SKM-1 treated with dmso at 0.1 percent for 144 hours (cell line): ENCODE data around the gene A4GALT.

Experiments used
- DNase-seq: peaks from one replicate; lab custom pipeline; 2025; ENCODE audit not compliant: unreplicated experiment; lab: John Stamatoyannopoulos, UW

The A4GALT gene

GRCh38 chr22:42653999-42654398 lies 66.7 kb downstream of the A4GALT start:
- no peak for DNase-seq

DNA sequence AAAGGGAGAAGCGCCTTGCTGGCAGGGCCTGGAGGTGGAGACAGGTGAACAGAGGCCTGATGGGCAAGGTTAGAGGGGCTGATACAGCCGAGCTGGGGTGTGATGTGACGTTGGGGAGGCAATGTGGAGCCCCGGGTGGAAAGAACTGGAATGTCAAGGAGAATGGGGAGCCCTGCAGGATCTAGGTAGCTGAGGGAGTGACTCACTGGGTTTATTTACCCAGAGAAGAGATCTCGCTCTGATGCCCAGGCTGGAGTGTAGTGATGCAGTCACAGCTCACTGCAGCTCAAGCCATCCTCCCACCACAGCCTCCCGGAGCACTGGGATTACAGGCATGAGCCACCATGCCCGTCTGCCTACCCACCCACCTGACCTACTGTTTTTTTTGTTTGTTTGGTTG lies 69.5 kb downstream of the A4GALT start:
- no peak for DNase-seq

GRCh38 chr22:42649246-42650099 lies 71.2 kb downstream of the A4GALT start, which contains the start of gene CYB5R3:
Gene CYB5R3, minus strand, starts transcription at chr22:42649392. Its CDS starts 77 bp downstream, at chr22:42649315.
- DNase-seq, result peak; percentile 68

DNA sequence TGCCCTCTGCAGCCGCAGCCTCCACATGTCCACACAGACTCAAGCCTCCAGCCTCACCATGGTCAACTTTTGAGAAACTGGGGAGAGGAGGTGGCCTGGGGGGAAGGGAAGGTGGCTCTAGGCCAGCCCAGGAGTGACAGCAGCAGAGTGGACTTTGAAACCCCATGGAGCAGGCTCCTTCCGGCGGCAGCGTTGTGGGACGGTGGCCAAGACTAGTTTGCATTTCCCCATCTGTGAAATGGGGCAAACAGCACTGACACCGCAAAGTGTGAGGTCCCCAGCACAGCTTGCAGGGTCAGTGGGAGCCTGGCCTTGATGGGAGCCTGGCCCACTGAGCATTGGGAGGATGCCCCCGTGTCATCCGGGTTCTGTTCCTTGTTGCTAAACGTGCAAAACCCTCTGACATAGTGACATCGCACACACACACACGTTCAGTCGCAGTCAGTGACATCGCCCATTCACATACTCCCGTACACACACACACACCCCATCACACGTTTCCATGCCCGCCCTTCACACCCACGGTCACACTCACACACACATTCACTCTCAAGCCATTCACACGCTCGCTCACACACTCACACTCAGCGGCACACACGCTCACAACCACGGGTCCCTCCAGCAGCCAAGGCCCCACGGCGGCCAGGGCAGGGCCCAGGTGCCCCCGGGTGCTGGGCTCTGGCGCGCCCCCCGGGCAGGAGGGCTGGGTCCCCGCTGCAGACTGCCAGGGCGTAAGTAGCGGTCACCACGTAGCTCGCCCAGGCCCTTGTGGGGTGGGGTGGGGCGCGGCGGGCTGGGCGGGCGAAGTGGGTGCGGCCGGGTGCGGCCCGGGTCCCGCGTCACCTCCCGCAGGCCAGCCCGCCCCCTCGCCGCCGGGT lies 72.1 kb downstream of the A4GALT start:
- DNase-seq, result no peak

DNA sequence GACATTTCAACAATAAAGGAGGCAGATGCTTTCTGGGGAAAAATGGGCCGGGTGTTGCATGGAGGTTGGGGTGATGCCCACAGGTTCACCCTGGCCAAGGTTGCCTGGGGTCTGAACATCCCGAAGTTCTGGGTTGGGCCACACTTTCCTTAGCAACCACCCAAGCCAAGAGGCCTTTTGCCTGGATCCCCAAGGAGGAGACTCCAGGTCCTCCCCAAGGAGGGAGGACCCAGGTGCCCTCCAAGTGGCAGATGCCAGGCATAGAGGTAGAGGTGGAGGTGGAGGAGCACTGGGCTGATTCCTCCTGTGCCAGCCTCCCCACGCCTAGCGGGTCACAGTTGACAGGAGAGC lies 72.7 kb downstream of the A4GALT start:
- no peak for DNase-seq

GRCh38 chr22:42646569-42647525 lies 73.8 kb downstream of the A4GALT start:
- no peak for DNase-seq

DNA sequence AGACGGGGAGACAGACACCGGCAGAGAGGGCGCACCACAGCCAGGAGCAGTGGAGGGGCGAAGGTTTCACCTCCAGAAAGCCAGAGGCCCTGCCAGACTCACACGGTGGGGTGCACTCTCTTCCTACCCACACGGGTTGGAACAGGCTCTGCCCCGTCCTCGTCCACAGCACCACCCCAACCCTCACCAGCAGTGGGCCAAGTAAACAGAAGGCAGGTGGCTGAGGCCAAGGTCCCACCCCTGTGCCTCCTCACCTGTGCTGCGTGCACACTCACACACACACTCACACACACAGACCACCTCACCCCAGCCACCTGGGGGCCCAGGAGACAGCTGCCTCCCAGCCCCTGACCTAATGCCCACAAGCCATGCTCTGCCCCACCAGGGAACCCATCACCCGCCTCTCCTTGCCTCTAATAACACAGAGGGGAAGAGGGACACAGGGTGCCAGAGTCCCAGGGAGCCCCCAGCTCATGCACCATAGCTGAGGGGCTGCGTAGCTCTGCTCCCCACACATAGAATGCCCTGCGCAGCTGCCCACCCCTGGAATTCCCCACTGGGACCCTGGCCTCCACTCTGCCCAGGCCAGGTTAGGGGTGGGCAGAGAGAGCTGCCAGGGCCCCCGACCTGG lies 74.6 kb downstream of the A4GALT start:
- DNase-seq, result no peak

DNA sequence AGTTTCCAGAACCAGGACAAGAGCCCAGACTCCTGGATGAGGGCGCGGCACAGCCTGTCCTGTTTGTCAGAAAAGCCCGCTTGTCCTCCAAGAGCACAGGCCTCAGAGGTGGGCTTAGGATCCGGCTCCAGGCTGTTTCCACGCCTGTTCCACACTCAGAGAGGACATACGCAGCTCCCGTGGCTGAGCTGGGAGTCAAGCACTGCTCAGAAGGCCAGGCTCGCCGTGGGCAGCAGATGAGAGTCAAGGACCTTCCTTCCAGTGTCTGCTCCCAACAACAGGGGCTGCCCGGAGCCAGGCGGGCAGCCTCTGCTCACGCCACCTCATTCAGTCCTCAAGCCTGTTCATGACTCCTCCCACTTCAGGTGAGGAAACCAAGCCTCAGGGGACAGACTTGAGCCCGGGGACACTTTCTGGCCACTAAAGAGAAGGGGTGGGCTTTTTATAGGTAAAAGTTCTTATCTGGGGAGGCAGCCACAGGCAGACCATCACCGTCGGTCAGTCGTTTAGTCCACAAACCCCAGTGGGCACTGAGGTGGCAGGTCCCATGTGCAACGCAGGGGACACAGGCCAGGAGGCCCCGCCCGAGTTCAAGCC lies 75.2 kb downstream of the A4GALT start:
- no peak for DNase-seq

GRCh38 chr22:42644422-42645340 lies 76.0 kb downstream of the A4GALT start:
- no peak for DNase-seq

- DNase-seq, result no peak
These were observed 76.8 kb downstream of the A4GALT start for GRCh38 chr22:42643634-42644421.

DNA sequence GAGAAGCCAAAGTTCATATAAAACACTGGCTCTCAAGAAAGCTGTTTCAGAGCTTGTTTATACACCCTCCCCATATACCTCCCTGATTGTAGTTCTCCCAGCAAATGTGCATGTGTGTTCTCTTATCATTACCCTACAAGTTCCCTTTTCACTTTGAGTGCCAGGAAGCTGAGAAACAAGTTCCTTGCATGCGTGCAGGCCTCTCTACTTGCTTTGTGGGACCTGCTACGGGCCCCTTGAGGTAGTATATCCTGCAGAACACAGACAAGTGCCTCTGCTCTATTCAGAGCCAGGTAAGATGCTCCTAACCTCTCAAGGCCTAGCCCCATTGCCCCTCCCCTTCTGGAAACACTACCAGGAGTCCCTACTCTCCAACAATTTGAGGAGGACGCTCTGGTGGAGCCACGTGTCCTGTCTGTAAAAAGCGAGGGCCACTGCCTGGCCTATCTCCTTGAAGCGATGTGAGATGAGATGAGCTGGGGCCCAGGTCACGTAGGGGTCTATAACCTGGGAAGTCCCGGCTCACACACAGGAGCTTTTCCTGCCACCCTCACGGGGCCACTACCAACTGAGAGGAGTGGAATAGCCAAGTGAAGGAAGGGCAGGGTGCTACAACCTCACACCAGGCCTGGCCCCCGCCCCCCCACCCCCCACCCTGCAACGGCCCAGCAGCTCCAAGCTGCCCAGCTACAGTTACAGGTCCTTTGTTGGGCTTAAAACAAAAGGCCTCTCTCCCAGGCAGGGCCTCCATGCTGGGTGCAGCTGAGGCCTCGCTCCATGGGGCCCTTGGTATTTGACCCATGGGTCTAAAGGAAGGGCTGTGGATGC lies 77.7 kb downstream of the A4GALT start:
- DNase-seq, result peak; percentile 69
